IMR-90 (cell line): ENCODE measurements around the gene KIFC3. TPM values are rescaled to one million over a fixed set of nuclear protein-coding genes. Genes with fewer than 3 reads are reported as not detected.

ENCODE experiments used
- ATAC-seq: fragments of 200-7000 bp; cut with Tn5 transposase; 2 replicates; pipeline ENCODE4 v1.9.1; 2020; ENCODE audit warnings: low read depth, mild to moderate bottlenecking, moderate library complexity
- BruUV-seq: library from RNA; stranded (reverse); fragments of 400-500 nt; replicated peaks from 2 replicates; lab custom pipeline; 2021; lab: Mats Ljungman, UMichigan
- CTCF ChIA-PET: fragments of 300-600 bp; formaldehyde crosslinking; extraction: SDS; loops from one replicate; lab custom pipeline; 2021; ENCODE audit warnings: antibody characterized with exemption; lab: Yijun Ruan, JAX
- POLR2A ChIA-PET: fragments of 300-600 bp; sonication (Branson Sonifier 250); formaldehyde crosslinking; loops from one replicate; lab custom pipeline; 2022; ENCODE audit warnings: antibody characterized with exemption; ENCODE audit not compliant: unreplicated experiment; lab: Charles Lee
- DNase-seq: peaks from one replicate; pipeline ENCODE4 v3.0.0; 2013
- H2AFZ ChIP-seq: replicated peaks from 2 replicates; pipeline ENCODE3; 2013; ENCODE audit warnings: low read length, mild to moderate bottlenecking; ENCODE audit not compliant: poor library complexity
- H2AK5ac ChIP-seq: 2 replicates; pipeline ENCODE4 v1.6.1; 2013; ENCODE audit warnings: low read depth, low read length, inconsistent platforms
- H2AK9ac ChIP-seq: replicated peaks from 2 replicates; pipeline ENCODE3; 2013; ENCODE audit warnings: mild to moderate bottlenecking, low read depth, low read length, moderate library complexity; ENCODE audit not compliant: poor library complexity
- H2BK120ac ChIP-seq: 2 replicates; pipeline ENCODE4 v1.6.1; 2013; ENCODE audit warnings: low read depth, low read length, inconsistent platforms
- H2BK15ac ChIP-seq: 3 replicates; pipeline ENCODE4 v1.6.1; 2013; ENCODE audit warnings: low read depth, low read length, inconsistent platforms
- H2BK20ac ChIP-seq: 2 replicates; pipeline ENCODE4 v1.6.1; 2013; ENCODE audit warnings: low read depth, mild to moderate bottlenecking, inconsistent platforms, low read length, moderate library complexity
- H2BK5ac ChIP-seq: 2 replicates; pipeline ENCODE4 v1.6.1; 2013; ENCODE audit warnings: mild to moderate bottlenecking, low read depth, low read length, inconsistent platforms; ENCODE audit not compliant: poor library complexity, severe bottlenecking
- H3K14ac ChIP-seq: replicated peaks from 2 replicates; pipeline ENCODE4 v1.6.1; 2013; ENCODE audit warnings: low read depth, low read length, inconsistent platforms
- H3K18ac ChIP-seq: 2 replicates; pipeline ENCODE4 v1.6.1; 2013; ENCODE audit warnings: low read depth, low read length, control low read depth
- H3K23ac ChIP-seq: 2 replicates; pipeline ENCODE4 v1.6.1; 2013; ENCODE audit warnings: low read depth, low read length, inconsistent platforms
- H3K27ac ChIP-seq: 2 replicates; pipeline ENCODE4 v1.5.1; 2013; ENCODE audit warnings: mild to moderate bottlenecking, control low read depth, low read length; ENCODE audit not compliant: insufficient read depth
- H3K27me3 ChIP-seq: 2 replicates; pipeline ENCODE4 v1.6.1; 2013; ENCODE audit warnings: low read length; ENCODE audit not compliant: control insufficient read depth, insufficient read depth
- H3K36me3 ChIP-seq: 2 replicates; pipeline ENCODE4 v1.6.1; 2013; ENCODE audit warnings: low read length, mixed read lengths; ENCODE audit not compliant: control insufficient read depth, insufficient read depth
- H3K4ac ChIP-seq: 2 replicates; pipeline ENCODE4 v1.6.1; 2013; ENCODE audit warnings: low read depth, low read length, inconsistent platforms
- H3K4me1 ChIP-seq: 2 replicates; pipeline ENCODE4 v1.6.1; 2013; ENCODE audit warnings: low read length, mixed read lengths; ENCODE audit not compliant: control insufficient read depth, insufficient read depth
- H3K4me2 ChIP-seq: 2 replicates; pipeline ENCODE4 v1.6.1; 2013; ENCODE audit warnings: low read depth, mild to moderate bottlenecking, control low read depth, low read length, moderate library complexity
- H3K4me3 ChIP-seq: 2 replicates; pipeline ENCODE4 v1.5.1; 2013; ENCODE audit warnings: low read depth, mild to moderate bottlenecking, control low read depth, low read length, moderate library complexity; ENCODE audit not compliant: insufficient read depth
- H3K56ac ChIP-seq: 2 replicates; pipeline ENCODE4 v1.6.1; 2013; ENCODE audit warnings: low read length, inconsistent platforms; ENCODE audit not compliant: insufficient read depth; ENCODE audit errors: extremely low read depth
- H3K79me1 ChIP-seq, 2 experiments: 2 replicates each; pipeline ENCODE4 v1.6.1; 2013; ENCODE audit warnings: low read length in 2 of 2, inconsistent platforms in 1 of 2, low read depth in 1 of 2
- H3K9ac ChIP-seq: 2 replicates; pipeline ENCODE4 v1.6.1; 2013; ENCODE audit warnings: low read depth, low read length, control low read depth
- H3K9me1 ChIP-seq: 2 replicates; pipeline ENCODE4 v1.6.1; 2013; ENCODE audit warnings: low read length, inconsistent platforms; ENCODE audit not compliant: insufficient read depth
- H3K9me3 ChIP-seq: 2 replicates; pipeline ENCODE4 v1.6.1; 2013; ENCODE audit warnings: low read length; ENCODE audit not compliant: control insufficient read depth, insufficient read depth
- H4K20me1 ChIP-seq: 2 replicates; pipeline ENCODE4 v1.6.1; 2013; ENCODE audit warnings: low read length, inconsistent platforms; ENCODE audit not compliant: insufficient read depth
- H4K5ac ChIP-seq: 2 replicates; pipeline ENCODE4 v1.6.1; 2013; ENCODE audit warnings: mild to moderate bottlenecking, low read depth, low read length, control low read depth
- H4K8ac ChIP-seq, 2 experiments: 2 replicates each; pipeline ENCODE4 v1.6.1; 2013; ENCODE audit warnings: low read depth in 2 of 2, low read length in 2 of 2, control low read depth in 1 of 2, inconsistent platforms in 1 of 2
- H4K91ac ChIP-seq: 2 replicates; pipeline ENCODE4 v1.6.1; 2013; ENCODE audit warnings: low read depth, low read length, inconsistent platforms; ENCODE audit not compliant: insufficient read depth
- BHLHE40 ChIP-seq: fragments of 150-350 bp; IDR thresholded peaks from 2 replicates; pipeline ENCODE4 v1.6.1; 2016; ENCODE audit warnings: mild to moderate bottlenecking, low read depth, low read length
- CEBPB ChIP-seq: IDR thresholded peaks from 2 replicates; pipeline ENCODE4 v1.6.1; 2012; ENCODE audit warnings: low read depth, low read length, improper control_type of control experiment
- CHD1 ChIP-seq: IDR thresholded peaks from 2 replicates; pipeline ENCODE4 v1.6.1; 2012; ENCODE audit warnings: low read depth, low read length, improper control_type of control experiment
- MAZ ChIP-seq: IDR thresholded peaks from 2 replicates; pipeline ENCODE4 v1.6.1; 2012; ENCODE audit warnings: low read depth, mild to moderate bottlenecking, low read length, improper control_type of control experiment, moderate library complexity, borderline replicate concordance
- MXI1 ChIP-seq: IDR thresholded peaks from 2 replicates; pipeline ENCODE4 v1.6.1; 2012; ENCODE audit warnings: low read depth, mild to moderate bottlenecking, low read length, moderate library complexity, borderline replicate concordance
- NFE2L2 ChIP-seq: fragments of 150-350 bp; IDR thresholded peaks from 2 replicates; pipeline ENCODE4 v1.6.1; 2016; ENCODE audit warnings: low read depth, mild to moderate bottlenecking, low read length
- POLR2A ChIP-seq: IDR thresholded peaks from 2 replicates; pipeline ENCODE4 v1.6.1; 2012; ENCODE audit warnings: mild to moderate bottlenecking, low read depth, low read length
- RAD21 ChIP-seq: IDR thresholded peaks from 2 replicates; pipeline ENCODE4 v1.6.1; 2012; ENCODE audit warnings: low read length, improper control_type of control experiment
- SMC3 ChIP-seq: fragments of 150-350 bp; IDR thresholded peaks from 2 replicates; pipeline ENCODE4 v1.6.1; 2016; ENCODE audit warnings: low read depth, mild to moderate bottlenecking, antibody characterized with exemption, low read length, moderate library complexity
- WGBS, 2 experiments: methylation state at CpG; one replicate each; pipeline versions ENCODE4 v1.1.5 to v1.1.7; 2013; ENCODE audit warnings: missing lambda C conversion rate in 2 of 2; ENCODE audit not compliant: insufficient read length in 1 of 2; ENCODE audit errors: extremely low coverage in 2 of 2; 5-methylcytosine and 5-hydroxymethylcytosine counted together
- dilution Hi-C: fragments of 300-500 bp; cut with HindIII; formaldehyde crosslinking; loops from one replicate; pipeline ENCODE4 v1.14.3; 2018; ENCODE audit warnings: low sequenced_read_pairs; ENCODE audit not compliant: unreplicated experiment
- in situ Hi-C: fragments of 300-500 bp; cut with MboI; formaldehyde crosslinking; loops from 3 replicates; pipeline ENCODE4 v1.14.3; 2019; ENCODE audit warnings: low sequenced_read_pairs, inconsistent platforms, mixed read lengths
- intact Hi-C: fragments of 100-400 bp; cut with micrococcal nuclease; formaldehyde crosslinking; loops from 2 replicates; pipeline ENCODE4 v1.10.0; 2022
- polyA plus RNA-seq, 3 experiments: library from polyadenylated mRNA; depleted of rRNA; stranded (reverse); fragments of >200 nt; gene quantifications; 2 replicates each; pipeline ENCODE4 v1.2.3, GENCODE V29; 2012; ENCODE audit warnings: low replicate concordance in 1 of 3
- total RNA-seq: library from RNA; depleted of rRNA; stranded (reverse); fragments of >200 nt; gene quantifications from 2 replicates; pipeline ENCODE4 v1.2.3, GENCODE V29; 2012
- TF ChIP-seq, protein P1 (sequence below): conservative IDR thresholded peaks from 2 replicates; pipeline ENCODE4 v1.5.1; 2012; ENCODE audit warnings: mild to moderate bottlenecking, low read depth, low read length, improper control_type of control experiment
- TF ChIP-seq, protein P2 (sequence below): fragments of 150-350 bp; IDR thresholded peaks from 2 replicates; pipeline ENCODE4 v1.6.1; 2016; ENCODE audit warnings: low read depth, mild to moderate bottlenecking, low read length, moderate library complexity, borderline replicate concordance

The KIFC3 gene
- total and polyA plus RNA-seq, 2 of the 4 experiments (the other 2 are of a cell fraction), result 48.6 to 62.5 TPM

DNA sequence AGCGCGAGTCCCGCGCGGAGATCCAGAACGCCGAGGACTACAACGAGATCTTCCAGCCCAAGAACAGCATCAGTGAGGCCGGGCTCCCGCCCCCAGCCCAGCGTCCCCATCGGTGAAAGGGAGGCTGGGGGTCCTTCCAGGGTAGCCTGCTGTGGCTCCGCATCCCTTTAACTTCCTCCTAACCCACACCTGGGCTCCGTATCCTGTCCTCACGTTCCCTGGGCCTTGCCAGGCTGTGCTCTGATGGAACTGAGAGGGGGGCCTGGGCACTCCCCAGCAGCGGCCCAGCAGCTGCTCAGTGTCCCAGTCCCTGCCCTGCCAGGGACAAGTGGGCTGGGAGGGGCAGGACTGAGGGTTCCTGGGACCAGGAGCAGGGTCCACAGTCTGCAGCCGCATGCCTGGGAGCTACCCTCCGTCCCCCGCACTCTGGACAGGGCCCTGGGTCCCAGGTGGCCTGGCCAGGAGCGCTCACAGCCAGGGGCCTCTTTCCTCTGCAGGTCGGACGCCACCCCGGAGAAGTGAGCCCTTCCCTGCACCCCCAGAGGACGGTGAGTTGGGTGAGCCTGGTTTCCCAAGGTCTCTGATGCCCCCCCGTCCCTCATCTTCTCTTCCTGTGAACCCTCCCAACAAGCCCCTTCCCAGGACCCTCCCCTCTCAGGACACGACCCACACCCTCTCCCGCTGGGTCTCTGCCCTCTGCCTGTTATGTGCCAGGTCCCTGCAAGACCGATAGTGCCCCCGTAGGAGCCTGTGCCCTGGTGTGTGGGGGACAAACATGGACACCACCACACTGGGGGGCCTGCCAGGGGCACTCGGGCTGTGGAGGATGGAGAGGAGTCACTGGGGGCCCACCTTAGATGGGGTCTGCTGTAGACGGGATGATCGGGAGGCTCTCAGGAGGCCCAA, 48.6 kb downstream of the KIFC3 start (continued):
- TF ChIP-seq SMC3, result no peak
- TF ChIP-seq POLR2A, result no peak

DNA sequence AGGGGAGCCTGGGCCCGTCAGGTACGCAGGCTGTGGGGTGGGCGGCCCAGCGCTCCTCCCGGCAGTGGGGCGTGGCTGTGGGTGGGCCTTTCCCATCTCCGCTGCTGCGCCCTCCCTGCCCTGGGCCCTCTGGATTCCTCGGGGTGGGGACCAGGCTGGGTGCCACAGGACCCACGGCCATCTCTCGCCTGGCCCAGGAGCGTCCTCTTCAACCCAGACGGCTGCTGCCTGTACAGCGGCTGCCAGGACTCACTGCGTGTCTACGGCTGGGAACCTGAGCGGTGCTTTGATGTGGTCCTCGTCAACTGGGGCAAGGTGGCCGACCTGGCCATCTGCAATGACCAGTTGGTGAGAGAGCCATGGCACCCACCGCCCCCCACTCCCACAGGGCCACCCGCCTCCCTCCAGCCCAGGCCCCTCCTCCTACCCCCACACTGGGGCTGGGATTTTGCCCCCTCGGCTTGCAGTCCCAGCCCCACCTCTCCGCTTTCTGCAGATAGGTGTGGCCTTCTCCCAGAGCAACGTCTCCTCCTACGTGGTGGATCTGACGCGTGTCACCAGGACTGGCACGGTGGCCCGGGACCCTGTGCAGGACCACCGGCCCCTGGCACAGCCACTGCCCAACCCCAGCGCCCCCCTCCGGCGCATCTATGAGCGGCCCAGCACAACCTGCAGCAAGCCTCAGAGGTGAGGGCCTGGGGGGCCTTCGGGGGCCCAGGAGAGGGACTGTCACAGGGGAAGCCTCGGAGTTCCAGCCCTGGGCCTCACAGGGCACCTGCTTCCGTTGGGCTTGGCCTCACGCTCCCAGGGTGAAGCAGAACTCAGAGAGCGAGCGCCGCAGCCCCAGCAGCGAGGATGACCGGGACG, 49.5 kb downstream of the KIFC3 start:
- H3K56ac ChIP-seq, result no peak overlapping the region
- no peak overlapping the region for H3K14ac ChIP-seq
- H3K4me2 ChIP-seq, result no peak overlapping the region
- no peak overlapping the region for H4K8ac ChIP-seq
- no peaks in the 10 kb centered on the region; the same call in 1 of the 2 replicates for H4K20me1 ChIP-seq
- dilution Hi-C loops, result no loop called here
- H3K9me1 ChIP-seq, result no peaks in the 10 kb centered on the region
- H3K36me3 ChIP-seq, result peaks cover 32% of the 10 kb centered on the region
- H2BK15ac ChIP-seq, result no peak overlapping the region
- H3K27me3 ChIP-seq, result no peaks in the 10 kb centered on the region
- POLR2A ChIA-PET, result no interaction called here
- no TSS peak for BruUV-seq
- H3K9ac ChIP-seq, result no peak overlapping the region
- H2BK20ac ChIP-seq, result no peak overlapping the region
- H3K4me3 ChIP-seq, result no peak overlapping the region
- WGBS, 2 experiments, result 88% methylated on average over 18 of the region's 44 CpGs; no CpG with 5 or more reads in 1 of the 2 experiments
- no peak overlapping the region for H4K5ac ChIP-seq
- H4K91ac ChIP-seq, result no peak overlapping the region
- no peak overlapping the region for H2AFZ ChIP-seq
- H3K4me1 ChIP-seq, result 0 out of 2 replicates have a peak, but pooled peaks cover 2% of the 10 kb centered on the region
- no peaks in the 10 kb centered on the region for H3K79me1 ChIP-seq
- DNase-seq (no peak), ATAC-seq (no peak)
- CTCF ChIA-PET, result no interaction called here
- no peak overlapping the region for H3K23ac ChIP-seq
- H3K4ac ChIP-seq, result no peak overlapping the region
- H3K9me3 ChIP-seq, result no peaks in the 10 kb centered on the region
- no peak overlapping the region for H3K27ac ChIP-seq
- in situ Hi-C loops, result loop anchor here (10.0 kb wide), 2 partner anchors 112 to 252 kb away; partner anchors contain the start of genes USB1 and ZNF319
- no peak overlapping the region for H2AK9ac ChIP-seq
- intact Hi-C loops, result no loop called here
- no peak overlapping the region for H3K18ac ChIP-seq
- no peak overlapping the region for H2BK5ac ChIP-seq
- no peak overlapping the region for H2BK120ac ChIP-seq
- no peak overlapping the region for H2AK5ac ChIP-seq
- TF ChIP-seq CHD1 (no peak), MXI1 (no peak), MAZ (no peak), POLR2A (no peak), RAD21 (no peak), NFE2L2 (no peak), SMC3 (no peak), CEBPB (no peak), BHLHE40 (no peak)
- TF ChIP-seq, protein P1, sequence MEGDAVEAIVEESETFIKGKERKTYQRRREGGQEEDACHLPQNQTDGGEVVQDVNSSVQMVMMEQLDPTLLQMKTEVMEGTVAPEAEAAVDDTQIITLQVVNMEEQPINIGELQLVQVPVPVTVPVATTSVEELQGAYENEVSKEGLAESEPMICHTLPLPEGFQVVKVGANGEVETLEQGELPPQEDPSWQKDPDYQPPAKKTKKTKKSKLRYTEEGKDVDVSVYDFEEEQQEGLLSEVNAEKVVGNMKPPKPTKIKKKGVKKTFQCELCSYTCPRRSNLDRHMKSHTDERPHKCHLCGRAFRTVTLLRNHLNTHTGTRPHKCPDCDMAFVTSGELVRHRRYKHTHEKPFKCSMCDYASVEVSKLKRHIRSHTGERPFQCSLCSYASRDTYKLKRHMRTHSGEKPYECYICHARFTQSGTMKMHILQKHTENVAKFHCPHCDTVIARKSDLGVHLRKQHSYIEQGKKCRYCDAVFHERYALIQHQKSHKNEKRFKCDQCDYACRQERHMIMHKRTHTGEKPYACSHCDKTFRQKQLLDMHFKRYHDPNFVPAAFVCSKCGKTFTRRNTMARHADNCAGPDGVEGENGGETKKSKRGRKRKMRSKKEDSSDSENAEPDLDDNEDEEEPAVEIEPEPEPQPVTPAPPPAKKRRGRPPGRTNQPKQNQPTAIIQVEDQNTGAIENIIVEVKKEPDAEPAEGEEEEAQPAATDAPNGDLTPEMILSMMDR, result no peak
- TF ChIP-seq, protein P2, sequence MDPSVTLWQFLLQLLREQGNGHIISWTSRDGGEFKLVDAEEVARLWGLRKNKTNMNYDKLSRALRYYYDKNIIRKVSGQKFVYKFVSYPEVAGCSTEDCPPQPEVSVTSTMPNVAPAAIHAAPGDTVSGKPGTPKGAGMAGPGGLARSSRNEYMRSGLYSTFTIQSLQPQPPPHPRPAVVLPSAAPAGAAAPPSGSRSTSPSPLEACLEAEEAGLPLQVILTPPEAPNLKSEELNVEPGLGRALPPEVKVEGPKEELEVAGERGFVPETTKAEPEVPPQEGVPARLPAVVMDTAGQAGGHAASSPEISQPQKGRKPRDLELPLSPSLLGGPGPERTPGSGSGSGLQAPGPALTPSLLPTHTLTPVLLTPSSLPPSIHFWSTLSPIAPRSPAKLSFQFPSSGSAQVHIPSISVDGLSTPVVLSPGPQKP, result no peak
